ENCODE data around the gene ARPC1B.
"Not testable (repeated sequence)": the region's sequence is repeated elsewhere in the genome, so short reads cannot be mapped to it uniquely, and the experiment has no call there.

DNA sequence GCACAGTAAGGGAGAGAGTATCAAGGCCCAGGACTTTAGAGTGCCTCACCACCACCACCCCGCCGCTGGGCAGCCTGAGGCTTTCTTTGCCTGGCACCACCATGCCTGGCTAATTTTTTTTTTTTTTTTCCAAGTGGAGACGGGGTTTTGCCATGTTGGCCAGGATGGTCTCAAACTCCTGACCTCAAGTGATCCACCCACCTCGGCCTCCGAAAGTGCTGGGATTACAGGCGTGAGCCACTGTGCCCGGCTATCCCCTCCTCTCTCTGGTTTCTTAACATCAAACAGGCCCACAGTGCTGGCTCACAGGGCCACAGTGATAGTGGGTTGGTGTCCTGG, 5.1 kb downstream of the ARPC1B start:
- not testable (repeated sequence) for TF ChIP-seq CTCF (IDR thresholded peaks at IDR 0.05); RFX5 (IDR thresholded peaks at IDR 0.05; ENCODE audit: low read length); EP300 (IDR thresholded peaks at IDR 0.05; ENCODE audit: borderline replicate concordance in 1 of 2, low read depth in 1 of 2, low read length in 1 of 2); POLR2AphosphoS5 (IDR thresholded peaks at IDR 0.05; ENCODE audit: low read depth, low read length); MEF2A (IDR thresholded peaks at IDR 0.05; ENCODE audit: borderline replicate concordance, low read depth); GABPA (IDR thresholded peaks at IDR 0.05; ENCODE audit: low read depth); EZH2phosphoT487 (IDR thresholded peaks at IDR 0.05; ENCODE audit: borderline replicate concordance, low read depth); RAD21 (IDR thresholded peaks at IDR 0.05; ENCODE audit: low read length)

Data from SK-N-SH (cell line).